SK-N-SH (cell line): Measurements from ENCODE around the gene SF3A2. TPM values are rescaled to one million over a fixed set of nuclear protein-coding genes. Genes with fewer than 3 reads are reported as not detected.

Source experiments
- CTCF ChIA-PET: fragments of 300-600, 350-600 bp; formaldehyde crosslinking; extraction: SDS; loops from one replicate; lab custom pipeline; 2021; lab: Yijun Ruan, JAX
- POLR2A ChIA-PET: fragments of 350-600 bp; sonication (Branson Sonifier 250); formaldehyde crosslinking; extraction: SDS; loops from one replicate; lab custom pipeline; 2020; ENCODE audit warnings: antibody characterized with exemption, inconsistent platforms; lab: Yijun Ruan, JAX
- DNase-seq: peaks from one replicate; pipeline ENCODE4 v3.0.0; 2012
- H2AFZ ChIP-seq: fragments of 200-600 bp; sonication (generic); 2 replicates; pipeline ENCODE4 v1.8.1; 2016; ENCODE audit warnings: antibody characterized with exemption, mild to moderate bottlenecking, low read depth
- H3F3A ChIP-seq: fragments of 200-600 bp; sonication (generic); replicated peaks from 2 replicates; pipeline ENCODE3; 2016; ENCODE audit warnings: antibody characterized with exemption, mild to moderate bottlenecking; ENCODE audit not compliant: insufficient read depth
- H3K27ac ChIP-seq, 2 experiments: fragments of 200-500 bp in 1 of 2; fragments of 200-600 bp in 1 of 2; sonication (Bioruptor generic) in 1 of 2; sonication (generic), shearing (Covaris generic) in 1 of 2; 2 replicates each; pipeline versions ENCODE4 v1.5.1 to v1.6.1; 2014 to 2016; ENCODE audit warnings: low read depth in 2 of 2, inconsistent platforms in 1 of 2, low read length in 1 of 2, mild to moderate bottlenecking in 1 of 2, mixed read lengths in 1 of 2
- H3K27me3 ChIP-seq: fragments of 200-600 bp; sonication (generic), shearing (Covaris generic); 2 replicates; pipeline ENCODE4 v1.6.1; 2016; ENCODE audit warnings: mixed run types; ENCODE audit not compliant: insufficient read depth
- H3K36me3 ChIP-seq, 2 experiments: fragments of 200-500 bp in 1 of 2; fragments of 200-600 bp in 1 of 2; sonication (Bioruptor generic) in 1 of 2; sonication (generic) in 1 of 2; replicated peaks in 1 of 2; 2 replicates each; pipeline versions ENCODE3 to v1.5.1; 2014 to 2016; ENCODE audit warnings: low read length in 1 of 2, mild to moderate bottlenecking in 1 of 2; ENCODE audit not compliant: insufficient read depth in 2 of 2, control insufficient read depth in 1 of 2
- H3K4me1 ChIP-seq, 2 experiments: fragments of 200-500 bp in 1 of 2; fragments of 200-600 bp in 1 of 2; sonication (Bioruptor generic) in 1 of 2; sonication (generic), shearing (Covaris generic) in 1 of 2; 2 replicates each; pipeline versions ENCODE4 v1.5.1 to v1.6.1; 2014 to 2016; ENCODE audit warnings: low read depth in 1 of 2, low read length in 1 of 2, mixed run types in 1 of 2; ENCODE audit not compliant: insufficient read depth in 2 of 2, control insufficient read depth in 1 of 2
- H3K4me2 ChIP-seq: fragments of 200-600 bp; sonication (generic), shearing (Covaris generic); 2 replicates; pipeline ENCODE4 v1.6.1; 2017; ENCODE audit warnings: mixed run types
- H3K4me3 ChIP-seq, 2 experiments: fragments of 200-500 bp in 1 of 2; fragments of 200-600 bp in 1 of 2; sonication (Bioruptor generic) in 1 of 2; sonication (generic), shearing (Covaris generic) in 1 of 2; 2 replicates each; pipeline versions ENCODE4 v1.5.1 to v1.8.1; 2014 to 2016; ENCODE audit warnings: low read depth in 2 of 2, inconsistent platforms in 1 of 2, low read length in 1 of 2, mild to moderate bottlenecking in 1 of 2, mixed read lengths in 1 of 2, moderate library complexity in 1 of 2
- H3K79me2 ChIP-seq: fragments of 200-600 bp; sonication (generic); 2 replicates; pipeline ENCODE4 v1.8.1; 2017; ENCODE audit warnings: mild to moderate bottlenecking; ENCODE audit not compliant: insufficient read depth
- H3K9ac ChIP-seq: fragments of 200-600 bp; sonication (generic); 2 replicates; pipeline ENCODE4 v1.6.1; 2017; ENCODE audit warnings: mixed run types
- H3K9me2 ChIP-seq: fragments of 200-600 bp; sonication (generic); 2 replicates; pipeline ENCODE4 v1.6.1; 2017; ENCODE audit warnings: mixed run types
- H3K9me3 ChIP-seq: fragments of 200-600 bp; sonication (generic); 2 replicates; pipeline ENCODE4 v1.6.1; 2017; ENCODE audit warnings: mixed run types, mild to moderate bottlenecking, moderate library complexity
- H4K20me1 ChIP-seq: fragments of 200-600 bp; sonication (generic); 2 replicates; pipeline ENCODE4 v1.6.1; 2017; ENCODE audit warnings: mild to moderate bottlenecking, mixed run types; ENCODE audit not compliant: insufficient read depth
- CTCF ChIP-seq: fragments of 200-600 bp; sonication (generic); IDR thresholded peaks from 2 replicates; pipeline ENCODE4 v1.6.1; 2017; ENCODE audit warnings: antibody characterized with exemption, mild to moderate bottlenecking, moderate library complexity
- EP300 ChIP-seq, 2 experiments: IDR thresholded peaks; 2 replicates each; pipeline versions ENCODE4 v1.4.0 to v1.6.1; 2012; ENCODE audit warnings: borderline replicate concordance in 1 of 2, low read depth in 1 of 2, low read length in 1 of 2
- GATA2 ChIP-seq: sonication (generic); formaldehyde crosslinking; IDR thresholded peaks from 2 replicates; pipeline ENCODE4 v1.5.0; 2020; ENCODE audit warnings: mild to moderate bottlenecking, missing genetic modification reagents
- JUND ChIP-seq: IDR thresholded peaks from 2 replicates; pipeline ENCODE4 v1.4.0; 2012
- MAX ChIP-seq: IDR thresholded peaks from 2 replicates; pipeline ENCODE4 v1.4.0; 2012; ENCODE audit warnings: low read depth
- MEF2A ChIP-seq: IDR thresholded peaks from 2 replicates; pipeline ENCODE4 v1.4.0; 2012; ENCODE audit warnings: low read depth, borderline replicate concordance
- NFIC ChIP-seq: IDR thresholded peaks from 2 replicates; pipeline ENCODE4 v1.4.0; 2012; ENCODE audit warnings: borderline replicate concordance
- NRF1 ChIP-seq: IDR thresholded peaks from 2 replicates; pipeline ENCODE4 v1.6.1; 2012; ENCODE audit warnings: low read depth, mild to moderate bottlenecking, low read length
- PBX3 ChIP-seq: IDR thresholded peaks from 2 replicates; pipeline ENCODE4; 2012
- REST ChIP-seq: IDR thresholded peaks from 2 replicates; pipeline ENCODE4 v1.6.1; 2012; ENCODE audit warnings: mild to moderate bottlenecking, low read depth, low read length, moderate library complexity
- SIN3A ChIP-seq: IDR thresholded peaks from 2 replicates; pipeline ENCODE4 v1.6.1; 2012; ENCODE audit warnings: low read depth, mild to moderate bottlenecking, low read length, moderate library complexity, borderline replicate concordance
- TEAD4 ChIP-seq: IDR thresholded peaks from 2 replicates; pipeline ENCODE4 v1.4.0; 2012; ENCODE audit warnings: mild to moderate bottlenecking, borderline replicate concordance; ENCODE audit not compliant: insufficient read depth
- USF1 ChIP-seq: IDR thresholded peaks from 2 replicates; pipeline ENCODE4 v1.4.0; 2012; ENCODE audit warnings: low read depth, borderline replicate concordance
- USF2 ChIP-seq: fragments of 150-350 bp; IDR thresholded peaks from 2 replicates; pipeline ENCODE4 v1.6.1; 2017; ENCODE audit warnings: antibody characterized with exemption, low read length, low read depth, borderline replicate concordance
- WGBS: methylation state at CpG from one replicate; pipeline ENCODE4 v1.1.6; 2017; ENCODE audit warnings: low lambda C conversion rate; 5-methylcytosine and 5-hydroxymethylcytosine counted together
- polyA plus RNA-seq, 3 experiments: library from polyadenylated mRNA; depleted of rRNA; stranded (reverse); fragments of >200 nt; gene quantifications; 2 replicates each; pipeline ENCODE4 v1.2.3, GENCODE V29; 2012

The SF3A2 gene
- polyA plus RNA-seq, 1 of the 3 experiments (the other 2 are of a cell fraction): 55.8 TPM

GRCh38 chr19:2283835-2284507 is 47.3 kb downstream of the SF3A2 start (continued):
- TF ChIP-seq USF2 (no peak), TEAD4 (no peak), USF1 (no peak), NFIC (no peak), CTCF (no peak), NRF1 (no peak), MEF2A (no peak)
- TF ChIP-seq, all 33 proteins: peak for 0

GRCh38 chr19:2286402-2287140 is 49.9 kb downstream of the SF3A2 start:
- Histone ChIP-seq H3K79me2 (no peaks in the 10 kb centered on the region), H4K20me1 (peaks cover 10% of the 10 kb centered on the region; the same call in 1 of the 2 replicates), H3K36me3 (no peaks in the 10 kb centered on the region), H3K4me3 (no peak overlapping the region), H3K27me3 (peaks cover 30% of the 10 kb centered on the region), H3K9me3 (no peaks in the 10 kb centered on the region)
- ChIA-PET POLR2A (interaction anchor here (0.7 to 1.0 kb wide), 2 partner anchors 16 to 237 kb away, joined by 3 read pairs; no protein-coding TSS in a partner anchor), CTCF (interaction anchor here (1.9 to 3.2 kb wide), 5 partner anchors 10 to 29 kb away, joined by 5 to 33 read pairs (median 15); no protein-coding TSS in a partner anchor)
- WGBS: 47% methylated on average over 20 of the region's 20 CpGs
- TF ChIP-seq JUND (no peak), MAX (no peak), REST (no peak), SIN3A (no peak), USF2 (no peak), EP300 (IDR thresholded peaks at IDR 0.05; ENCODE audit: borderline replicate concordance in 1 of 2, low read depth in 1 of 2, low read length in 1 of 2) (no peak), MEF2A (no peak), GATA2 (no peak), PBX3 (no peak)
- TF ChIP-seq, all 33 proteins: peak for 0
- no peak overlapping the region for H2AFZ ChIP-seq
- peaks cover 6% of the 10 kb centered on the region for H3F3A ChIP-seq
- no peaks in the 10 kb centered on the region for H3K9me2 ChIP-seq
- H3K4me1 ChIP-seq: peaks cover 0 to 12% of the 10 kb centered on the region in 2 experiments; a peak in 1 of 4 replicates
- no peak overlapping the region for H3K27ac ChIP-seq
- no peak overlapping the region for H3K9ac ChIP-seq
- no peak for DNase-seq
- no peak overlapping the region for H3K4me2 ChIP-seq
